Uterus (tissue), 4 donors: ENCODE measurements around the gene BLID. TPM values are rescaled to one million over a fixed set of nuclear protein-coding genes. Genes with fewer than 3 reads are reported as not detected.
A peak's percentile ranks its signal among the peaks of the same experiment; 100 is the strongest.

ENCODE experiments used
- DNase-seq, 2 donors: peaks; one replicate each; pipeline ENCODE4 v3.0.0-alpha.2; 2019 to 2020
- H3K27ac ChIP-seq, 2 donors: fragments of 200-600 bp; sonication (generic); 1 replicate in 1 of 2; 2 replicates in 1 of 2; pipeline ENCODE4 v1.5.1; 2016 to 2018
- H3K27me3 ChIP-seq, 2 donors: fragments of 200-600 bp; sonication (generic); one replicate each; pipeline ENCODE4 v1.5.1; 2018 to 2019; ENCODE audit warnings: control low read depth in 1 of 2
- H3K36me3 ChIP-seq, 2 donors: fragments of 200-600 bp; sonication (generic); one replicate each; pipeline ENCODE4 v1.5.1; 2019; ENCODE audit warnings: control low read depth in 1 of 2
- H3K4me1 ChIP-seq, 2 donors: fragments of 200-600 bp; sonication (generic); one replicate each; pipeline ENCODE4 v1.5.1; 2018 to 2019; ENCODE audit warnings: control low read depth in 1 of 2
- H3K4me3 ChIP-seq, 2 donors: fragments of 200-600 bp; sonication (generic); 1 replicate in 1 of 2; 2 replicates in 1 of 2; pipeline ENCODE4 v1.5.1; 2018 to 2019; ENCODE audit warnings: mild to moderate bottlenecking in 1 of 2
- H3K9me3 ChIP-seq, 2 donors: fragments of 200-600 bp; sonication (generic); one replicate each; pipeline ENCODE4 v1.5.1; 2019; ENCODE audit warnings: control low read depth in 1 of 2
- POLR2A ChIP-seq, 2 donors: fragments of 450-650 bp; IDR thresholded peaks; one replicate each; pipeline ENCODE4 v1.6.1; 2016; ENCODE audit warnings: antibody characterized with exemption in 2 of 2, mild to moderate bottlenecking in 1 of 2, moderate library complexity in 1 of 2
- intact Hi-C: fragments of 100-400 bp; cut with DNase I; formaldehyde crosslinking; loops from one replicate; pipeline ENCODE4 v1.15.1; 2023; ENCODE audit warnings: low total_unique reads
- total RNA-seq, 4 donors: library from RNA; depleted of rRNA in 3 of 4; stranded (reverse); fragments of >200 nt in 3 of 4; gene quantifications; one replicate each; pipeline versions ENCODE4 v1.1.0 to v1.2.4, GENCODE V29; 2014 to 2023
- TF ChIP-seq, protein P1 (sequence below), 4 experiments: fragments of 200-600 bp in 2 of 4; fragments of 450-650 bp in 2 of 4; sonication (generic) in 2 of 4; IDR thresholded peaks; one replicate each; pipeline ENCODE4 v1.5.1; 2016 to 2019; ENCODE audit warnings: antibody characterized with exemption in 4 of 4, mild to moderate bottlenecking in 2 of 4, moderate library complexity in 1 of 4
- donor health status: DM: yes; HTN: yes; CAD: no.

The BLID gene
- total RNA-seq, 4 donors from 2014 or later: 0.77 to 14.0 (median 4.3) TPM

DNA sequence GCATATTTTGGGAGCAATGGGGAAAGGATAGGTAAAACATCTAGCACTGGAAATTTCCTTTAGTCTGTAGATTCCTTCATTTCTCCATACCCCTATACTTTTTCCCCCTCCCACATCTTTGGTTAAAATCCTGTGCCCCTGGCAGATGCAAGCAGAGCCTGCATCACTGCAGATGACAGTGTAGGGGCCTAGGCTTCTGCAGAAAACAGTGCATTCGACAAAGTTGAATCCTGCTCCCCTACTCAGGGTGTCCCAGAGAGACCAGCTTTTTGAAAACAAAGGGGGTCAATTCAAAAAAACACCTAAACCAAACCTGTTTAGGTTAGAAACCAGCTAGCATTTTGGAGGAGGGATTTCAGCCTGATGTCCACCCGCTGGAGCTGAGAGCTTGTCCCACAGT lies 43.8 kb upstream of the BLID start:
- Histone ChIP-seq H3K36me3 (no peaks in the 10 kb centered on the region), H3K9me3 (no peaks in the 10 kb centered on the region), H3K27ac (peak overlapping the region; percentile 87 to 93), H3K27me3 (no peaks in the 10 kb centered on the region), H3K4me3 (peak overlapping the region in 1 of 2 donors; percentile 26), H3K4me1 (peaks cover 0 to 6% of the 10 kb centered on the region in 2 donors)
- DNase-seq: no peak
- intact Hi-C loops: loop anchor here (10.0 kb wide), 2 partner anchors 45 to 55 kb away; no protein-coding TSS in a partner anchor
- TF ChIP-seq, protein P1, sequence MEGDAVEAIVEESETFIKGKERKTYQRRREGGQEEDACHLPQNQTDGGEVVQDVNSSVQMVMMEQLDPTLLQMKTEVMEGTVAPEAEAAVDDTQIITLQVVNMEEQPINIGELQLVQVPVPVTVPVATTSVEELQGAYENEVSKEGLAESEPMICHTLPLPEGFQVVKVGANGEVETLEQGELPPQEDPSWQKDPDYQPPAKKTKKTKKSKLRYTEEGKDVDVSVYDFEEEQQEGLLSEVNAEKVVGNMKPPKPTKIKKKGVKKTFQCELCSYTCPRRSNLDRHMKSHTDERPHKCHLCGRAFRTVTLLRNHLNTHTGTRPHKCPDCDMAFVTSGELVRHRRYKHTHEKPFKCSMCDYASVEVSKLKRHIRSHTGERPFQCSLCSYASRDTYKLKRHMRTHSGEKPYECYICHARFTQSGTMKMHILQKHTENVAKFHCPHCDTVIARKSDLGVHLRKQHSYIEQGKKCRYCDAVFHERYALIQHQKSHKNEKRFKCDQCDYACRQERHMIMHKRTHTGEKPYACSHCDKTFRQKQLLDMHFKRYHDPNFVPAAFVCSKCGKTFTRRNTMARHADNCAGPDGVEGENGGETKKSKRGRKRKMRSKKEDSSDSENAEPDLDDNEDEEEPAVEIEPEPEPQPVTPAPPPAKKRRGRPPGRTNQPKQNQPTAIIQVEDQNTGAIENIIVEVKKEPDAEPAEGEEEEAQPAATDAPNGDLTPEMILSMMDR (IDR thresholded peaks at IDR 0.05): no peak
- no peak for TF ChIP-seq POLR2A (IDR thresholded peaks at IDR 0.05)

DNA sequence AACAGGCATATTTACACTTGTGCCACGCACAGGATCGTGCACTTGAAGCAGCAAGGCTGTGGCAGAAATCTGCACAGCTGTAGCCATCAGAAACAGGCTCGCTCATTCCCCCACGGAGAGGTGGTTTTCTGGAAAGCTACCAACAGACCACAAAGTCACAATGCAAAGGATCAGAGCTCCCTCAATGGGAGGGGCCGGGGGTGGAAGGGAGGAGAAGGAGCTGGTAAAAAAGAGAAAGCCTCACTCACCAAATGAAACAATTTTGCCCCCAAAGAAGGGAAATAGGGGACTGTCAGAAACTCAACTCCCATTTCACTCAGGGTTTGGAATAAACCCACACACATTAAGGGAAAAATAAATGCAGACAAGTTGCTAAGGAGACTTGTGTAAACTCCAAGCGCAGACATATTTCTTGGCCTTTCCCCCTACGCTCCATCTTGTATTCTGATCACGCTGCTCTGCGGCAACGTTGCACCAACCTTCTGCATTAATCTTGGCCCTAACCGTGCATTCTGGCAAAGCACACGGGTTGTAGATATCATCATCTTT lies 43.2 kb upstream of the BLID start:
- Histone ChIP-seq H3K27me3 (no peaks in the 10 kb centered on the region), H3K27ac (peak overlapping the region; percentile 87 to 93), H3K4me1 (peaks cover 0 to 6% of the 10 kb centered on the region in 2 donors), H3K36me3 (no peaks in the 10 kb centered on the region), H3K4me3 (peak overlapping the region; percentile 16 to 26), H3K9me3 (no peaks in the 10 kb centered on the region)
- intact Hi-C loops: loop anchor here (10.0 kb wide), 2 partner anchors 46 to 54 kb away; no protein-coding TSS in a partner anchor
- peak; percentile 42 to 56 for DNase-seq
- no peak for TF ChIP-seq POLR2A (IDR thresholded peaks at IDR 0.05)
- TF ChIP-seq, protein P1 (IDR thresholded peaks at IDR 0.05): no peak

DNA sequence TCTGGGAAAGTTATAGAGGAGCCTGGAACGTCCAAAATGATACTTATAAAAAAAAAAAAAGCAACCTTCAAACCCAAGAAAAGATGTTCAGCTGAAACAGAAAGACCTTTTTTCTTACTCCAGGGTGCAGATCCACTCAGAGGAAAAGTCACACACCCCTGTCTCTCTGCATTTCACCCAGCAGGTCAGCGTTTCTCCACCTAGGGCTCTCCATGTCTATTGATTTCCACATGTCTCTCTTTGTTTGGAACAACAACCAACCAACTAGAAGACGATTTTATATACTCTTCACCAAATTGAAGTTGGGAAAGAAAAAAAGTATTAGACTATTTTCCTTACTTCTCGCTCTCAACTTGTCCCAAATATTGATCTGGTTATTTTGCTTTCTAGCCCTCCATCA lies 42.2 kb upstream of the BLID start:
- H3K27ac ChIP-seq: peak overlapping the region; percentile 87 to 93
- no peaks in the 10 kb centered on the region for H3K36me3 ChIP-seq
- no peak for DNase-seq
- intact Hi-C loops: loop anchor here (10.0 kb wide), 2 partner anchors 47 to 53 kb away; no protein-coding TSS in a partner anchor
- TF ChIP-seq, protein P1 (IDR thresholded peaks at IDR 0.05): no peak
- no peak for TF ChIP-seq POLR2A (IDR thresholded peaks at IDR 0.05)
- peak overlapping the region; percentile 37 to 43 for H3K4me3 ChIP-seq
- H3K27me3 ChIP-seq: no peaks in the 10 kb centered on the region
- peaks cover 0 to 6% of the 10 kb centered on the region in 2 donors for H3K4me1 ChIP-seq
- no peaks in the 10 kb centered on the region for H3K9me3 ChIP-seq

DNA sequence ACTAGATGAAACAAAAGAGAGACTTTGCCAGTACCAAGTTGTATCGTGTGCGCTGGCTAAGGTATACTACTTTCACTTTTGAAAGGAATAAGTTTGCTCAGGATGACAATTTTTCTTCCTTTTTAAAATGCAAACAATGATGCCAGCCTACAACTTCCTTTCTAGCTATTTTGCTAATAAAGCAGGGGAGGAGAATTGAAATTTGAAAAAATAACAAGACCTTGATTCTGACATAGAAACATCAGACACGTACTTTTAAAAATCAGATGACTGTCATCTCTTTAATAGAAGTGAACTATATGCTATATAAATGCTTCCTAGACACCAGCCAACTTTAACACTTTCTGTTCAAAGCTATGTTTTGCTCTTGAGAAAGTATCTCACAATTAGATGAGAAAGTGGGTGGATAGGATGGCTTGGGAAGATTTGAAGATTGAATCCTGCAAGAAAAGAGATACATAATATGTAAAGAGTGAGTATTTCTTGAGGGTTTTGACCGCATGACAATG lies 41.7 kb upstream of the BLID start:
- Histone ChIP-seq H3K9me3 (no peaks in the 10 kb centered on the region), H3K4me1 (peaks cover 0 to 6% of the 10 kb centered on the region in 2 donors), H3K27ac (peak overlapping the region; percentile 87 to 93), H3K36me3 (no peaks in the 10 kb centered on the region), H3K27me3 (no peaks in the 10 kb centered on the region), H3K4me3 (peak overlapping the region; percentile 37 to 43)
- no peak for DNase-seq
- intact Hi-C loops: loop anchor here (10.0 kb wide), 2 partner anchors 47 to 53 kb away; no protein-coding TSS in a partner anchor
- no peak for TF ChIP-seq POLR2A (IDR thresholded peaks at IDR 0.05)
- TF ChIP-seq, protein P1 (IDR thresholded peaks at IDR 0.05): no peak

DNA sequence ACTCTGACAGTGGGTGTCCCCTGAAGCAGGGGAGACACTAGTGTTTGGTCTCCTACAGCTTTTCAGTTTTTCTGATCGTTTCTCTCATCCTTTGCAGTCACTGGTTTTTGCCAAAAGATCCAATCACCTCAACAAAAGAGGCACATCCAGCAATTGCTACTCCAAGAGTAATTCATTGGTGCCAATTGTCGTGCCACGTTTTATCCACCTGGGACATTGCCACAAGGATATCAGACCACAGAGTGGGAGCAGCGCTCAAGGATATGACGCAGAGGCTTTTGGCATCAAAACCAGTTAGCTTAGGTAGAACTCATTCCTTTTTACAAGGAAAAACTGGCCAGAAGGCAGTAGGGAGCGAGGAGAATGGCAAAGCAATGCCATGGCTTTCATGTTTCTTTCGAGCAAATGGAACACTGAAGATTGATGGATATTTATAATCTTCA lies 40.9 kb upstream of the BLID start:
- peak overlapping the region; percentile 37 to 43 for H3K4me3 ChIP-seq
- no peaks in the 10 kb centered on the region for H3K36me3 ChIP-seq
- peak overlapping the region; percentile 87 to 93 for H3K27ac ChIP-seq
- intact Hi-C loops: loop anchor here (10.0 kb wide), 2 partner anchors 48 to 52 kb away; no protein-coding TSS in a partner anchor
- no peaks in the 10 kb centered on the region for H3K9me3 ChIP-seq
- peak; percentile 51 to 79 for DNase-seq
- no peaks in the 10 kb centered on the region for H3K27me3 ChIP-seq
- H3K4me1 ChIP-seq: peaks cover 0 to 6% of the 10 kb centered on the region in 2 donors
- TF ChIP-seq, protein P1 (IDR thresholded peaks at IDR 0.05): no peak
- peak in 1 of 2 donors; percentile 43 for TF ChIP-seq POLR2A (IDR thresholded peaks at IDR 0.05)
